H1 (cell line): ENCODE results near the gene SPATA6L. TPM values are rescaled to one million over a fixed set of nuclear protein-coding genes. Genes with fewer than 3 reads are reported as not detected.
A peak's percentile ranks its signal among the peaks of the same experiment; 100 is the strongest.

Experiments
- BACH1 ChIP-seq: IDR thresholded peaks from 2 replicates; pipeline ENCODE4 v1.6.1; 2012; ENCODE audit warnings: low read length, improper control_type of control experiment
- BRCA1 ChIP-seq: IDR thresholded peaks from 2 replicates; pipeline ENCODE4 v1.6.1; 2012; ENCODE audit warnings: low read depth, low read length, improper control_type of control experiment
- CHD7 ChIP-seq: fragments of 300-600 bp; sonication (generic); IDR thresholded peaks from 2 replicates; pipeline ENCODE4 v1.7.1; 2012; ENCODE audit warnings: low read length, moderate library complexity, mild to moderate bottlenecking, inconsistent platforms; ENCODE audit not compliant: insufficient replicate concordance
- HDAC6 ChIP-seq: IDR thresholded peaks from one replicate; pipeline ENCODE4 v1.7.1; 2012; ENCODE audit warnings: low read depth, mild to moderate bottlenecking, inconsistent platforms, low read length, moderate library complexity
- RAD21 ChIP-seq, 2 experiments: IDR thresholded peaks in 1 of 2; conservative IDR thresholded peaks in 1 of 2; 2 replicates each; pipeline ENCODE4 v1.6.1; 2011; ENCODE audit warnings: low read depth in 2 of 2, low read length in 2 of 2, improper control_type of control experiment in 1 of 2, inconsistent platforms in 1 of 2, mild to moderate bottlenecking in 1 of 2, moderate library complexity in 1 of 2
- SAP30 ChIP-seq: fragments of 300-600 bp; sonication (generic); IDR thresholded peaks from 2 replicates; pipeline ENCODE4 v1.7.1; 2012; ENCODE audit warnings: low read length, moderate library complexity, mild to moderate bottlenecking, inconsistent platforms; ENCODE audit not compliant: insufficient read depth, insufficient replicate concordance
- SIX5 ChIP-seq: IDR thresholded peaks from 2 replicates; pipeline ENCODE4 v1.6.1; 2011; ENCODE audit warnings: mild to moderate bottlenecking, low read depth, low read length
- SP1 ChIP-seq: IDR thresholded peaks from 2 replicates; pipeline ENCODE4 v1.6.1; 2011; ENCODE audit warnings: low read depth, low read length
- TAF7 ChIP-seq: optimal IDR thresholded peaks from 2 replicates; pipeline ENCODE3; 2011; ENCODE audit warnings: low read depth, mild to moderate bottlenecking, inconsistent platforms, low read length, moderate library complexity, borderline replicate concordance
- polyA plus RNA-seq, 7 experiments: library from polyadenylated mRNA; depleted of rRNA in 3 of 7; stranded (reverse) in 5 of 7; unstranded in 2 of 7; fragments of >200 nt in 5 of 7; fragments of 200-250 nt in 2 of 7; gene quantifications; 1 replicate in 5 of 7; 2 replicates in 1 of 7; 4 replicates in 1 of 7; pipeline versions ENCODE4 v1.2.1 to v1.2.3, GENCODE V29; 2011 to 2013; ENCODE audit warnings: missing spikeins in 2 of 7, mixed read lengths in 2 of 7
- total RNA-seq: library from RNA; stranded (reverse); fragmentation: NEBNext Ultra II Directional; extraction: Animal tissue kit (Norgen Biotek cat#: 25700); gene quantifications from 2 replicates; pipeline ENCODE4 v1.2.1, GENCODE V29; 2021

Gene SPATA6L
- total and polyA plus RNA-seq, 2 of the 8 experiments (the other 6 are each of a cell fraction or from before 2014, with no cell fraction given): 0.57 to 1.1 TPM

DNA sequence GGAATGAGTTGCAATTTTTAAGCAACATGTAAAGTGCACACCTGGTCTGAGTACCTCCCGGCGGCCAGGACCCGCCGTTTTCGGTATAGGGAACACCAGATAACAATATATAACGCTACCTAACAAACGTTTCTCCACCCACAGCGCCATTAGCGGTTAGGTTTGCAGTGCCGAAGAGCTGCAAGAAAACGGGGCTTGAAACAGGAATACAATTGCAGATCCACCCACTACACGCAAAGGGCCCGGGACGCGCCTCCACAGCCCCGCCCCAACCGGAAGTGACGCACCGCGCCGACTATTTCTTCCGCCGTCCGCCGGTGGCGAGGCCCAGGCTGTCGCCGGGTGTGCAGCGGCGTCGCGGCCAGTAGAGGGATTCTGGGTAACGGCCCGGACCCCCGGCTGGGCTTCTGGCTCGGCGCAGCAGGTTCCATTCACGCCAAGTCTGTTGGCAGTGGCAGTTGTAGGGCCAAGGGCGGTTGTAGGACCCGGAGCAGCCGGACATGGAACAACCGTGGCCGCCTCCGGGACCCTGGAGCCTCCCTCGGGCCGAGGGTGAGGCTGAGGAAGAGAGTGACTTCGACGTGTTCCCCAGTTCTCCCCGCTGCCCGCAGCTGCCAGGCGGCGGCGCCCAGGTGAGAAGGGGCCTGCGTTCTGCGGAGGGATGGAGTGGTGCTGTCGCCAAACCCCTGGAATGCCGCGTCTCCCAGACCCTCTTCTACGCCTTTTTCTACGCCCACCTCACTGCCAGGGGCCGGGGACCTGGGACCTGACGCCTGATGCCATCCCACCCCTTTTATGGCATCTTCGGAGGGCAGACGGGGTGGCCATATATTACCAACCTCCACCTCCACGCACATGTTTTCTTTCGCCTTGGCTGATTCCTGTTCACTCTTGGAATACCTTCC lies 13.2 kb upstream of the SPATA6L start, which contains the start of gene CDC37L1 (continued):
- TF ChIP-seq CHD7: no peak
- TF ChIP-seq RAD21 (IDR thresholded peaks at IDR 0.05 in 1 of 2, conservative IDR thresholded peaks at IDR 0.05 in 1 of 2; ENCODE audit: low read depth in 2 of 2, low read length in 2 of 2): peak in 1 of 2 experiments; percentile 28; a peak in 1 of 4 replicates
- TF ChIP-seq BRCA1: no peak
- 0 out of 2 replicates have a peak, but pooled peaks have one; percentile 18 for TF ChIP-seq SP1
- TF ChIP-seq SIX5: no peak
- no peak for TF ChIP-seq HDAC6
- peak; percentile 44 for TF ChIP-seq TAF7
- TF ChIP-seq BACH1: no peak; the same call in 1 of the 2 replicates
- peak; percentile 80 for TF ChIP-seq SAP30
